ENCODE data around the gene ACOX3.

Gene ACOX3

GRCh38 chr4:8371596-8371995, 68.9 kb downstream of the ACOX3 start:
- DNase-seq = no peak

- no peak for DNase-seq
These were observed 69.5 kb downstream of the ACOX3 start for GRCh38 chr4:8370835-8371595.

- no peak for DNase-seq
These were observed 70.3 kb downstream of the ACOX3 start for GRCh38 chr4:8370106-8370787.

GRCh38 chr4:8369426-8370105, 71.0 kb downstream of the ACOX3 start:
- DNase-seq = no peak

GRCh38 chr4:8368998-8369397, 71.5 kb downstream of the ACOX3 start:
- no peak for DNase-seq

GRCh38 chr4:8368061-8368481, 72.5 kb downstream of the ACOX3 start:
- no peak for DNase-seq

GRCh38 chr4:8366601-8367000, 73.9 kb downstream of the ACOX3 start:
- DNase-seq = no peak

- no peak for DNase-seq
These were observed 74.6 kb downstream of the ACOX3 start for GRCh38 chr4:8365951-8366350.

GRCh38 chr4:8365353-8365752, 75.2 kb downstream of the ACOX3 start:
- DNase-seq = no peak

- no peak for DNase-seq
These were observed 75.6 kb downstream of the ACOX3 start for GRCh38 chr4:8364848-8365350.

- DNase-seq = no peak
These were observed 76.4 kb downstream of the ACOX3 start for GRCh38 chr4:8364141-8364540.

GRCh38 chr4:8362483-8362882, 78.0 kb downstream of the ACOX3 start:
- DNase-seq = no peak

GRCh38 chr4:8359193-8359592, 81.3 kb downstream of the ACOX3 start:
- DNase-seq = no peak

- DNase-seq = no peak
These were observed 83.7 kb downstream of the ACOX3 start for GRCh38 chr4:8356856-8357255.

GRCh38 chr4:8355864-8356565, 84.5 kb downstream of the ACOX3 start:
- no peak for DNase-seq

- no peak for DNase-seq
These were observed 85.2 kb downstream of the ACOX3 start for GRCh38 chr4:8355306-8355705.

- DNase-seq = no peak
These were observed 86.5 kb downstream of the ACOX3 start for GRCh38 chr4:8353912-8354453.

GRCh38 chr4:8353158-8353669, 87.3 kb downstream of the ACOX3 start:
- DNase-seq = no peak

- no peak for DNase-seq
These were observed 88.0 kb downstream of the ACOX3 start for GRCh38 chr4:8352368-8353157.

GRCh38 chr4:8351931-8352367, 88.6 kb downstream of the ACOX3 start:
- no peak for DNase-seq

- DNase-seq = no peak
These were observed 89.6 kb downstream of the ACOX3 start for GRCh38 chr4:8350841-8351461.

All from activated gamma-delta T cell (primary cell).